Gastroesophageal sphincter (tissue), 4 donors: ENCODE measurements around the gene OLIG1. TPM values are rescaled to one million over a fixed set of nuclear protein-coding genes. Genes with fewer than 3 reads are reported as not detected.

Experiments used
- ATAC-seq: fragments of 150-250 bp; one replicate; pipeline ENCODE4 v1.9.1; 2016; ENCODE audit warnings: mild to moderate bottlenecking, moderate library complexity
- H3K27ac ChIP-seq, 4 donors: fragments of 200-600 bp; sonication (generic) in 3 of 4; 1 replicate in 3 of 4; 2 replicates in 1 of 4; pipeline ENCODE4 v1.5.1; 2016 to 2019
- H3K27me3 ChIP-seq: fragments of 200-600 bp; sonication (generic); one replicate; pipeline ENCODE4 v1.5.1; 2019
- H3K36me3 ChIP-seq, 2 donors: fragments of 200-600 bp; sonication (generic); one replicate each; pipeline ENCODE4 v1.5.1; 2019; ENCODE audit warnings: control low read depth in 1 of 2
- H3K4me1 ChIP-seq, 3 donors: fragments of 200-600 bp; sonication (generic); 1 replicate in 2 of 3; 2 replicates in 1 of 3; pipeline ENCODE4 v1.5.1; 2016 to 2019; ENCODE audit warnings: control low read depth in 2 of 3
- H3K4me3 ChIP-seq, 2 donors: fragments of 200-600 bp; sonication (generic); one replicate each; pipeline ENCODE4 v1.5.1; 2019; ENCODE audit warnings: mild to moderate bottlenecking in 1 of 2, moderate library complexity in 1 of 2
- H3K9me3 ChIP-seq, 3 donors: fragments of 200-600 bp; sonication (generic); one replicate each; pipeline ENCODE4 v1.5.1; 2017 to 2019; ENCODE audit warnings: control low read depth in 2 of 3
- EP300 ChIP-seq: sonication (generic); formaldehyde crosslinking; IDR thresholded peaks from one replicate; pipeline ENCODE4 v1.6.1; 2017; ENCODE audit warnings: antibody characterized with exemption, mild to moderate bottlenecking
- POLR2A ChIP-seq, 2 donors: fragments of 450-650 bp; IDR thresholded peaks; one replicate each; pipeline ENCODE4 v1.6.1; 2017; ENCODE audit warnings: antibody characterized with exemption in 2 of 2, mild to moderate bottlenecking in 2 of 2, moderate library complexity in 1 of 2
- POLR2AphosphoS5 ChIP-seq: sonication (generic); formaldehyde crosslinking; IDR thresholded peaks from one replicate; pipeline ENCODE4 v1.6.1; 2017; ENCODE audit warnings: antibody characterized with exemption
- WGBS, 2 donors: methylation state at CpG; one replicate each; pipeline ENCODE4 v1.1.5; 2018; ENCODE audit warnings: low coverage in 1 of 2; 5-methylcytosine and 5-hydroxymethylcytosine counted together
- total RNA-seq, 4 donors: library from RNA; depleted of rRNA; stranded (reverse); fragments of >200 nt; gene quantifications; one replicate each; pipeline ENCODE4 v1.1.0, GENCODE V29; 2016
- TF ChIP-seq, protein P1 (sequence below), 4 experiments: fragments of 200-600 bp in 2 of 4; fragments of 450-650 bp in 2 of 4; sonication (generic) in 1 of 4; IDR thresholded peaks; one replicate each; pipeline ENCODE4 v1.5.1; 2017 to 2019; ENCODE audit warnings: antibody characterized with exemption in 4 of 4, mild to moderate bottlenecking in 2 of 4, moderate library complexity in 2 of 4

Gene OLIG1
- total RNA-seq, 4 donors from 2014 or later: not detected

DNA sequence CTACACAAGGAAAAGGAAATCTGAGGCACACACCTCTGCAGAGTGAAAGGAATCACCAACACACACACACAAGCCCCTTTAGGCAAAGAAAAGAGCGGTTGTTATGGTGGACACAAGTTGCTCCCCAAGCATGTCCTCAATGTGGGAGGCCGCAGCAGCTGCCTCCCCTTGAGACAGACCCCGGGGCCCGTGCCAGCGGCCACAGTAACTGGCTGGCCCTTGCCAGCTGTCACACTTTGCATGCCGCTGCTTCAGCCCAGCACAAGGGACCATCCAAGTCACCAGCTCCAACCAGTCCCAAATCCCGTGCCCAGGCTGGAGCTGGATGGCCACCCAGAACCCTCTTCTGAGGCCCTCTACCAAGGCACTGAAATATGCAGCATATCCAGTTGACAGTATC is 2.9 kb upstream of the OLIG1 start:
- WGBS, 2 donors: 91% methylated on average over 5 of the region's 7 CpGs; no CpG with 5 or more reads in 1 of the 2 donors
- Histone ChIP-seq H3K9me3 (peaks cover 0 to 25% (median 0%) of the 10 kb centered on the region in 3 donors), H3K36me3 (no peaks in the 10 kb centered on the region), H3K4me3 (no peak overlapping the region), H3K27ac (no peak overlapping the region), H3K27me3 (peaks cover 99% of the 10 kb centered on the region), H3K4me1 (peaks cover 0 to 24% (median 18%) of the 10 kb centered on the region in 3 donors)
- TF ChIP-seq, protein P1, sequence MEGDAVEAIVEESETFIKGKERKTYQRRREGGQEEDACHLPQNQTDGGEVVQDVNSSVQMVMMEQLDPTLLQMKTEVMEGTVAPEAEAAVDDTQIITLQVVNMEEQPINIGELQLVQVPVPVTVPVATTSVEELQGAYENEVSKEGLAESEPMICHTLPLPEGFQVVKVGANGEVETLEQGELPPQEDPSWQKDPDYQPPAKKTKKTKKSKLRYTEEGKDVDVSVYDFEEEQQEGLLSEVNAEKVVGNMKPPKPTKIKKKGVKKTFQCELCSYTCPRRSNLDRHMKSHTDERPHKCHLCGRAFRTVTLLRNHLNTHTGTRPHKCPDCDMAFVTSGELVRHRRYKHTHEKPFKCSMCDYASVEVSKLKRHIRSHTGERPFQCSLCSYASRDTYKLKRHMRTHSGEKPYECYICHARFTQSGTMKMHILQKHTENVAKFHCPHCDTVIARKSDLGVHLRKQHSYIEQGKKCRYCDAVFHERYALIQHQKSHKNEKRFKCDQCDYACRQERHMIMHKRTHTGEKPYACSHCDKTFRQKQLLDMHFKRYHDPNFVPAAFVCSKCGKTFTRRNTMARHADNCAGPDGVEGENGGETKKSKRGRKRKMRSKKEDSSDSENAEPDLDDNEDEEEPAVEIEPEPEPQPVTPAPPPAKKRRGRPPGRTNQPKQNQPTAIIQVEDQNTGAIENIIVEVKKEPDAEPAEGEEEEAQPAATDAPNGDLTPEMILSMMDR (IDR thresholded peaks at IDR 0.05): no peak
- TF ChIP-seq POLR2AphosphoS5 (no peak), EP300 (no peak), POLR2A (IDR thresholded peaks at IDR 0.05) (no peak)
- no peak for ATAC-seq

DNA sequence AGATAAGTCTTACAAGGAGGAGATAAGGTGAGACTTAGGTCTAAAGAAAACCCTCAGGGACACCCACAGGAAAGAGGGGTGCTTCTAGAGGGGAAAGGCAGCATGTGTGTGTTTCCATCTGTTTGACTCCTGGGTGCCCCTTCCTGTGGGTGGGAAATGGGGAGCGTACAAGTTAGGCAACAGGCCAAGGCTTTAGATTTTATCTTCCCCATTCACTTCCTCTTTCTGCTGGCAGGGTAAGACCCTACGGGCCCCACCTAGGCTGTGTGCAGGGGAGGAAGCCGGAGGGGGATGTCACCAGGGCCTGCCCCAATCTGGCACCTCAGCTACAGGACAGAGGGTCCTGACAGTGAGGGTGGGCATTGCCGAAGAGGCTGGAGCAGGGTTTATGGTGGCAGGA is 2.5 kb upstream of the OLIG1 start:
- Histone ChIP-seq H3K9me3 (peaks cover 0 to 25% (median 0%) of the 10 kb centered on the region in 3 donors), H3K4me1 (peaks cover 0 to 29% (median 18%) of the 10 kb centered on the region in 3 donors), H3K27ac (no peak overlapping the region), H3K4me3 (no peak overlapping the region), H3K27me3 (peaks cover 99% of the 10 kb centered on the region), H3K36me3 (no peaks in the 10 kb centered on the region)
- no peak for ATAC-seq
- WGBS, 2 donors: 39 to 77% methylated on average over 3 of the region's 4 CpGs
- TF ChIP-seq EP300 (no peak), POLR2A (IDR thresholded peaks at IDR 0.05) (no peak), POLR2AphosphoS5 (no peak)
- TF ChIP-seq, protein P1 (IDR thresholded peaks at IDR 0.05): no peak

DNA sequence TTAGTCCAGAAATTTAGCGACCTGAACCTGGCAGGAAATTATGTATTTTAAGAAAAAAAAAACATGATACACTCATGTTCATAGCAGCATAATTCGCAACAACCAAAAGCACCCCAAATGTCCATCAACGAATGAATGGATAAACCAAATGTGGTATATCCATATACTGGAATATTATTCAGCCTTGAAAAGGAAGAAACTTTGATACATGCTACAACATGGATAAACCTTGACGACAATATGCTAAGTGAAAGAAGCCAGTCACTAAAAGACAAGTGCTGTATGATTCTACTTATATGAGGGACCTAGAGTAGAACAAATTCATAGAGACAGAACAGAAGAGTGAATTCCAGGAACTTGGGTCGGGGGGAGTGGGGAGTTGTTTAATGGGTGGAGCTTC is 698 bp upstream of the OLIG1 start:
- WGBS, 2 donors: 59 to 68% methylated on average over 3 to 5 of the region's 5 CpGs
- Histone ChIP-seq H3K36me3 (no peaks in the 10 kb centered on the region), H3K27ac (no peak overlapping the region), H3K4me3 (no peak overlapping the region), H3K27me3 (peaks cover 99% of the 10 kb centered on the region), H3K4me1 (peaks cover 0 to 30% (median 18%) of the 10 kb centered on the region in 3 donors), H3K9me3 (peaks cover 0 to 25% (median 0%) of the 10 kb centered on the region in 3 donors)
- ATAC-seq: no peak
- TF ChIP-seq EP300 (no peak), POLR2AphosphoS5 (no peak), POLR2A (IDR thresholded peaks at IDR 0.05) (no peak)
- TF ChIP-seq, protein P1 (IDR thresholded peaks at IDR 0.05): no peak

DNA sequence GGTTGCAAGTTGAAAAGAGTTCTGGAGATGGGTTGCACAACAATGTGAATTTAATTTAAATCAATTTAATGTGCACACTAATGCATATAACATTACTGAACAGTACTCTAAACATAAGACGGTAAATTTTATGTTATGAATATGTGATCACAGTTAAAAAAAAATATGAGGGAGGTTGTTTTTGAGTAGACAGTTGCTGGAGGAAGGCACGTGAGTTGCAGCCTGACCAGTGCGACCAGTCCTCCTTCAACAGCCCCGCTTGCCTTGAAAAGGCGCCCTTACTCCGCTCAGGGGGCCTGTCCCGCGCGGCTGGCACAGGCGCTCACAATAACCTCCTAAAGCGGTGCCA is 322 bp upstream of the OLIG1 start:
- Histone ChIP-seq H3K9me3 (peaks cover 0 to 25% (median 0%) of the 10 kb centered on the region in 3 donors), H3K27me3 (peaks cover 99% of the 10 kb centered on the region), H3K4me3 (peak overlapping the region in 1 of 2 donors; percentile 35), H3K36me3 (no peaks in the 10 kb centered on the region), H3K4me1 (peaks cover 0 to 30% (median 18%) of the 10 kb centered on the region in 3 donors), H3K27ac (no peak overlapping the region)
- no peak for ATAC-seq
- 5 to 6% methylated on average over 5 to 6 of the region's 11 CpGs for WGBS, 2 donors
- TF ChIP-seq POLR2AphosphoS5 (no peak), EP300 (no peak), POLR2A (IDR thresholded peaks at IDR 0.05) (no peak)
- TF ChIP-seq, protein P1 (IDR thresholded peaks at IDR 0.05): no peak

DNA sequence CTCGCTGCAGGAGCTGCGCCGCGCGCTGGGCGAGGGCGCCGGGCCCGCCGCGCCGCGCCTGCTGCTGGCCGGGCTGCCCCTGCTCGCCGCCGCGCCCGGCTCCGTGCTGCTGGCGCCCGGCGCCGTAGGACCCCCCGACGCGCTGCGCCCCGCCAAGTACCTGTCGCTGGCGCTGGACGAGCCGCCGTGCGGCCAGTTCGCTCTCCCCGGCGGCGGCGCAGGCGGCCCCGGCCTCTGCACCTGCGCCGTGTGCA is 730 bp downstream of the OLIG1 start:
- H3K9me3 ChIP-seq: peaks cover 0 to 25% (median 0%) of the 10 kb centered on the region in 3 donors
- no CpG with 5 or more reads among the region's 44 CpGs for WGBS, 2 donors
- H3K27me3 ChIP-seq: peaks cover 100% of the 10 kb centered on the region
- H3K4me1 ChIP-seq: peaks cover 0 to 30% (median 18%) of the 10 kb centered on the region in 3 donors
- peak overlapping the region in 1 of 2 donors; percentile 35 for H3K4me3 ChIP-seq
- no peak overlapping the region for H3K27ac ChIP-seq
- no peak for TF ChIP-seq POLR2A (IDR thresholded peaks at IDR 0.05)
- no peak for TF ChIP-seq EP300
- TF ChIP-seq, protein P1 (IDR thresholded peaks at IDR 0.05): no peak
- TF ChIP-seq POLR2AphosphoS5: no peak
- no peaks in the 10 kb centered on the region for H3K36me3 ChIP-seq
- ATAC-seq: no peak
